ENCODE measurements around the gene WWOX. TPM values are rescaled to one million over a fixed set of nuclear protein-coding genes. Genes with fewer than 3 reads are reported as not detected.

The WWOX gene
- total RNA-seq, 1 donor from 2014 or later: 29.6 TPM

- H3K4me3 ChIP-seq (ENCODE audit: low read depth, low read length): no peak overlapping the region
- TF ChIP-seq CTCF (conservative IDR thresholded peaks at IDR 0.05; ENCODE audit: low read depth, low read length): no peak
- no peak for DNase-seq (ENCODE audit: low read depth)
These were observed 17.9 kb downstream of the WWOX start for GRCh38 chr16:78117391-78117790.

- H3K4me3 ChIP-seq (ENCODE audit: low read depth, low read length): no peak overlapping the region
- DNase-seq (ENCODE audit: low read depth): no peak
- no peak for TF ChIP-seq CTCF (conservative IDR thresholded peaks at IDR 0.05; ENCODE audit: low read depth, low read length)
These were observed 19.1 kb downstream of the WWOX start for GRCh38 chr16:78118469-78119025.

GRCh38 chr16:78122774-78123315 lies 23.4 kb downstream of the WWOX start:
- no peak overlapping the region for H3K4me3 ChIP-seq (ENCODE audit: low read depth, low read length)
- peak; percentile 19 for DNase-seq (ENCODE audit: low read depth)
- peak; percentile 45 for TF ChIP-seq CTCF (conservative IDR thresholded peaks at IDR 0.05; ENCODE audit: low read depth, low read length)

- H3K4me3 ChIP-seq (ENCODE audit: low read depth, low read length): no peak overlapping the region
These were observed 25.8 kb downstream of the WWOX start for GRCh38 chr16:78125112-78125844.

GRCh38 chr16:78126662-78127061 lies 27.2 kb downstream of the WWOX start:
- no peak overlapping the region for H3K4me3 ChIP-seq (ENCODE audit: low read depth, low read length)
- TF ChIP-seq CTCF (conservative IDR thresholded peaks at IDR 0.05; ENCODE audit: low read depth, low read length): no peak
- no peak for DNase-seq (ENCODE audit: low read depth)

More at GRCh38 chr16:78125112-78125844, 25.8 kb downstream of the WWOX start:
- TF ChIP-seq CTCF (conservative IDR thresholded peaks at IDR 0.05; ENCODE audit: low read depth, low read length): no peak
- no peak for DNase-seq (ENCODE audit: low read depth)

GRCh38 chr16:78127130-78127529 lies 27.7 kb downstream of the WWOX start:
- no peak for DNase-seq (ENCODE audit: low read depth)
- no peak overlapping the region for H3K4me3 ChIP-seq (ENCODE audit: low read depth, low read length)
- no peak for TF ChIP-seq CTCF (conservative IDR thresholded peaks at IDR 0.05; ENCODE audit: low read depth, low read length)

All from epithelial cell of proximal tubule (primary cell).